GM12878 (cell line): Measurements from ENCODE around the gene CDK5R2. TPM values are rescaled to one million over a fixed set of nuclear protein-coding genes. Genes with fewer than 3 reads are reported as not detected.
A peak's percentile ranks its signal among the peaks of the same experiment; 100 is the strongest.

Experiments used
- ATAC-seq: fragments of 200-7000 bp; cut with Tn5 transposase; 3 replicates; pipeline ENCODE4 v1.9.1; 2020; ENCODE audit warnings: mild to moderate bottlenecking, moderate library complexity
- BruUV-seq: library from RNA; stranded (reverse); fragments of 400-500 nt; replicated peaks from 2 replicates; lab custom pipeline; 2021; lab: Mats Ljungman, UMichigan
- CTCF ChIA-PET: fragments of 300-600 bp; sonication (Branson Sonifier 250); formaldehyde crosslinking; extraction: SDS; loops from one replicate; lab custom pipeline; 2021; ENCODE audit warnings: inconsistent platforms; lab: Yijun Ruan, JAX
- POLR2A ChIA-PET: fragments of 350-600 bp; formaldehyde crosslinking; extraction: SDS; loops from one replicate; lab custom pipeline; 2021; ENCODE audit warnings: inconsistent platforms; lab: Charles Lee
- RAD21 ChIA-PET: fragments of 300-600 bp; sonication (Branson Sonifier 250); formaldehyde crosslinking; loops from one replicate; lab custom pipeline; 2023; ENCODE audit warnings: antibody characterized with exemption; ENCODE audit not compliant: unreplicated experiment; lab: Charles Lee
- SMC1A ChIA-PET: fragments of 300-600 bp; sonication (Branson Sonifier 250); formaldehyde crosslinking; loops from one replicate; lab custom pipeline; 2023; ENCODE audit not compliant: unreplicated experiment, uncharacterized antibody; lab: Charles Lee
- DNase-seq: peaks from one replicate; pipeline ENCODE4 v3.0.0-alpha.2; 2011; ENCODE audit warnings: low read depth, low spot score
- FAIRE-seq: peaks from 3 replicates; lab custom pipeline; 2011; peaks lifted over from hg19 to GRCh38; lab: Jason Lieb, UNC
- H2AFZ ChIP-seq: 2 replicates; pipeline ENCODE4 v1.6.0; 2011; ENCODE audit warnings: low read depth, low read length, control low read depth; ENCODE audit not compliant: control insufficient read depth
- H3K27ac ChIP-seq: 2 replicates; pipeline ENCODE4 v1.5.1; 2011; ENCODE audit warnings: control low read depth; ENCODE audit not compliant: control insufficient read depth, insufficient read depth
- H3K27me3 ChIP-seq, 2 experiments: replicated peaks in 1 of 2; 2 replicates each; pipeline versions ENCODE4 v1.6.0 to v1.6.1; 2011; ENCODE audit warnings: low read length in 1 of 2; ENCODE audit not compliant: control insufficient read depth in 2 of 2, insufficient read depth in 2 of 2
- H3K36me3 ChIP-seq, 2 experiments: 2 replicates each; pipeline ENCODE4 v1.5.1; 2011; ENCODE audit warnings: low read length in 1 of 2; ENCODE audit not compliant: control insufficient read depth in 2 of 2, insufficient read depth in 2 of 2
- H3K4me1 ChIP-seq: 2 replicates; pipeline ENCODE4 v1.6.1; 2011; ENCODE audit warnings: mild to moderate bottlenecking, low read length, moderate library complexity, mixed read lengths; ENCODE audit not compliant: control insufficient read depth, insufficient read depth
- H3K4me2 ChIP-seq: 2 replicates; pipeline ENCODE4 v1.6.0; 2011; ENCODE audit warnings: control low read depth; ENCODE audit not compliant: control insufficient read depth, insufficient read depth
- H3K4me3 ChIP-seq: fragments of 200-600 bp; sonication (generic); 2 replicates; pipeline ENCODE4 v1.5.1; 2016
- H3K79me2 ChIP-seq: 2 replicates; pipeline ENCODE4 v1.6.0; 2011; ENCODE audit warnings: low read length; ENCODE audit not compliant: control insufficient read depth, insufficient read depth
- H3K9ac ChIP-seq: 2 replicates; pipeline ENCODE4 v1.8.0; 2011; ENCODE audit warnings: low read length, control low read depth, mixed read lengths; ENCODE audit not compliant: control insufficient read depth, insufficient read depth
- H3K9me3 ChIP-seq: replicated peaks from 3 replicates; pipeline ENCODE4 v1.5.1; 2011; ENCODE audit warnings: mild to moderate bottlenecking, low read length; ENCODE audit not compliant: control insufficient read depth, insufficient read depth
- H4K20me1 ChIP-seq: 2 replicates; pipeline ENCODE4 v1.6.0; 2011; ENCODE audit not compliant: control insufficient read depth, insufficient read depth
- ATF7 ChIP-seq: fragments of 450-650 bp; IDR thresholded peaks from 2 replicates; pipeline ENCODE4 v1.6.1; 2016; ENCODE audit warnings: low read depth, mild to moderate bottlenecking
- CEBPB ChIP-seq, 2 experiments: fragments of 150-350 bp in 1 of 2; IDR thresholded peaks; 2 replicates each; pipeline ENCODE4 v1.6.1; 2012 to 2014; ENCODE audit warnings: low read depth in 2 of 2, low read length in 2 of 2, borderline replicate concordance in 1 of 2, inconsistent platforms in 1 of 2
- CHD1 ChIP-seq: IDR thresholded peaks from 2 replicates; pipeline ENCODE4 v1.6.1; 2012; ENCODE audit warnings: low read depth, low read length, improper control_type of control experiment
- DPF2 ChIP-seq: fragments of 450-650 bp; IDR thresholded peaks from 2 replicates; pipeline ENCODE4 v1.6.1; 2017; ENCODE audit warnings: mild to moderate bottlenecking
- EGR1 ChIP-seq, 2 experiments: IDR thresholded peaks; 1 replicate in 1 of 2; 2 replicates in 1 of 2; pipeline ENCODE4 v1.6.1; 2011 to 2012; ENCODE audit warnings: low read depth in 2 of 2, low read length in 2 of 2, borderline replicate concordance in 1 of 2, mild to moderate bottlenecking in 1 of 2, moderate library complexity in 1 of 2
- FOXK2 ChIP-seq: fragments of 450-650 bp; IDR thresholded peaks from 2 replicates; pipeline ENCODE4 v1.6.1; 2017; ENCODE audit warnings: mild to moderate bottlenecking, moderate library complexity
- JUND ChIP-seq: IDR thresholded peaks from 2 replicates; pipeline ENCODE4 v1.6.1; 2012; ENCODE audit warnings: low read depth, mild to moderate bottlenecking, low read length, improper control_type of control experiment, moderate library complexity
- KAT2A ChIP-seq: conservative IDR thresholded peaks from 2 replicates; pipeline ENCODE4 v1.6.1; 2011; ENCODE audit warnings: low read depth, low read length; ENCODE audit not compliant: control insufficient read depth
- MYC ChIP-seq: IDR thresholded peaks from 2 replicates; pipeline ENCODE4 v1.6.1; 2011; ENCODE audit warnings: mild to moderate bottlenecking, low read length, moderate library complexity, inconsistent platforms; ENCODE audit not compliant: insufficient read depth, insufficient replicate concordance, insufficient read length, severe bottlenecking
- PKNOX1 ChIP-seq: fragments of 450-650 bp; IDR thresholded peaks from 2 replicates; pipeline ENCODE4 v1.6.1; 2016; ENCODE audit warnings: mild to moderate bottlenecking
- RAD21 ChIP-seq: IDR thresholded peaks from 2 replicates; pipeline ENCODE4 v1.6.1; 2011; ENCODE audit warnings: mild to moderate bottlenecking, low read depth, low read length, moderate library complexity; ENCODE audit not compliant: insufficient read depth
- RBBP5 ChIP-seq: fragments of 200-600 bp; sonication (generic); conservative IDR thresholded peaks from 2 replicates; pipeline ENCODE4 v1.6.1; 2016
- RELA ChIP-seq: fragments of 450-650 bp; IDR thresholded peaks from 2 replicates; pipeline ENCODE4 v1.8.0; 2014; ENCODE audit warnings: borderline replicate concordance; ENCODE audit not compliant: partially characterized antibody
- SMC3 ChIP-seq: IDR thresholded peaks from 2 replicates; pipeline ENCODE4 v1.6.1; 2011; ENCODE audit warnings: low read length, improper control_type of control experiment, borderline replicate concordance
- TCF3 ChIP-seq: IDR thresholded peaks from 2 replicates; pipeline ENCODE4 v1.6.1; 2012; ENCODE audit warnings: low read depth, mild to moderate bottlenecking, low read length, borderline replicate concordance; ENCODE audit not compliant: insufficient read depth
- WGBS: methylation state at CpG from one replicate; pipeline ENCODE4 v1.1.6; 2016; ENCODE audit warnings: low lambda C conversion rate; ENCODE audit not compliant: insufficient replicate concordance, insufficient coverage; ENCODE audit errors: missing lambda C conversion rate; 5-methylcytosine and 5-hydroxymethylcytosine counted together
- in situ Hi-C: fragments of 300-500 bp; cut with MboI; formaldehyde crosslinking; loops from 9 replicates; pipeline ENCODE4 v1.14.3; 2018; ENCODE audit warnings: mixed read lengths
- intact Hi-C: fragments of 100-400 bp; cut with micrococcal nuclease; formaldehyde crosslinking; loops from one replicate; pipeline ENCODE4 v1.14.2; 2022; ENCODE audit not compliant: unreplicated experiment
- polyA plus RNA-seq, 11 experiments: library from polyadenylated mRNA; depleted of rRNA in 4 of 11; unstranded in 6 of 11; stranded (reverse) in 5 of 11; fragments of >200 nt; fragmentation: Nextera tagmentation in 4 of 11; fragmentation: Illumina TruSeq in 1 of 11; extraction: Ambion mirVana in 4 of 11; extraction: Trizol in 1 of 11; gene quantifications; 1 replicate in 1 of 11; 2 replicates in 10 of 11; pipeline versions ENCODE4 v1.2.1 to v1.2.3, GENCODE V29; 2011 to 2016; ENCODE audit warnings: inconsistent platforms in 2 of 11, missing spikeins in 2 of 11, low read depth in 1 of 11
- total RNA-seq, 4 experiments: library from RNA; depleted of rRNA in 3 of 4; stranded (reverse); fragments of >200 nt in 3 of 4; fragmentation: Illumina TruSeq in 1 of 4; extraction: Trizol in 1 of 4; gene quantifications; 2 replicates each; pipeline versions ENCODE4 v1.2.1 to v1.2.3, GENCODE V29; 2013 to 2021

CDK5R2 gene
- total and polyA plus RNA-seq, 10 of the 15 experiments (the other 5 are each of a cell fraction or from before 2014, with no cell fraction given): not detected

- no peak for TF ChIP-seq KAT2A
- no peak for TF ChIP-seq JUND
- TF ChIP-seq RAD21: peak; percentile 20; the same call in 1 of the 2 replicates
- no peak for TF ChIP-seq DPF2
- no peak for TF ChIP-seq RELA
- no peak for TF ChIP-seq CHD1
- TF ChIP-seq TCF3: 0 out of 2 replicates have a peak, but pooled peaks have one; percentile 15
These were observed 50.8 kb downstream of the CDK5R2 start (continued) for GRCh38 chr2:219010162-219010756.

- H4K20me1 ChIP-seq: no peaks in the 10 kb centered on the region
- ChIA-PET RAD21 (interaction anchor here (0.6 to 1.8 kb wide), 4 partner anchors 109 to 144 kb away, joined by 3 to 6 read pairs (median 4); no protein-coding TSS in a partner anchor), SMC1A (interaction anchor here (0.7 to 2.5 kb wide), 3 partner anchors 134 to 847 kb away, joined by 3 to 9 read pairs (median 3); no protein-coding TSS in a partner anchor), POLR2A (no interaction called here), CTCF (interaction anchor here (0.6 to 2.4 kb wide), 13 partner anchors 9 to 889 kb away, joined by 3 to 9 read pairs (median 4); partner anchors contain the start of gene CDK5R2)
- no peak overlapping the region for H3K9ac ChIP-seq
- no peak for DNase-seq
- H3K36me3 ChIP-seq: no peaks in the 10 kb centered on the region
- no TSS peak for BruUV-seq
- 72% methylated on average over 5 of the region's 5 CpGs for WGBS
- H3K27ac ChIP-seq: no peak overlapping the region
- no peak overlapping the region for H3K4me3 ChIP-seq
- H3K4me2 ChIP-seq: no peak overlapping the region
- in situ Hi-C loops (no loop called here), intact Hi-C loops (no loop called here)
- H3K9me3 ChIP-seq: no peaks in the 10 kb centered on the region
- ATAC-seq: no peak
- no peaks in the 10 kb centered on the region for H3K4me1 ChIP-seq
- no peaks in the 10 kb centered on the region for H3K79me2 ChIP-seq
- no peaks in the 10 kb centered on the region; a peak in 1 of 4 replicates for H3K27me3 ChIP-seq
- FAIRE-seq: no peak
- no peak for TF ChIP-seq FOXK2
- TF ChIP-seq MYC: no peak
- TF ChIP-seq RBBP5: no peak
- TF ChIP-seq PKNOX1: no peak
- TF ChIP-seq CEBPB (IDR thresholded peaks at IDR 0.05; ENCODE audit: borderline replicate concordance in 1 of 2, low read depth in 2 of 2, low read length in 2 of 2): no peak
- no peak for TF ChIP-seq ATF7
- no peak for TF ChIP-seq SMC3
- no peak for TF ChIP-seq EGR1 (IDR thresholded peaks at IDR 0.05; ENCODE audit: borderline replicate concordance in 1 of 2, low read depth in 2 of 2, low read length in 2 of 2)
- H2AFZ ChIP-seq: no peak overlapping the region
These were observed 51.4 kb downstream of the CDK5R2 start for GRCh38 chr2:219010873-219011272.
